HG02870 (cell line): ENCODE results near the gene C4BPB.
A peak's percentile ranks its signal among the peaks of the same experiment; 100 is the strongest.
"Not testable (repeated sequence)": the region's sequence is repeated elsewhere in the genome, so short reads cannot be mapped to it uniquely, and the experiment has no call there.

Experiments used
- ATAC-seq: cut with Tn5 transposase; IDR thresholded peaks from one replicate; pipeline ENCODE4 v1.9.1; 2021; ENCODE audit warnings: mild to moderate bottlenecking, moderate library complexity; ENCODE audit not compliant: unreplicated experiment

Gene C4BPB

GRCh38 chr1:207088701-207089626 lies at the start of gene C4BPB:
Gene C4BPB (plus strand): TSS chr1:207088860. CDS start chr1:207089532, 672 bp downstream.
- no peak for ATAC-seq

GRCh38 chr1:207039380-207040180 lies 49.1 kb upstream of the C4BPB start:
- ATAC-seq, result no peak

GRCh38 chr1:207040181-207040533 lies 48.5 kb upstream of the C4BPB start:
- ATAC-seq, result no peak

GRCh38 chr1:207041397-207041796 lies 47.3 kb upstream of the C4BPB start:
- ATAC-seq, result not testable (repeated sequence)

- ATAC-seq, result no peak
These were observed 43.2 kb upstream of the C4BPB start for GRCh38 chr1:207045453-207045852.

GRCh38 chr1:207047505-207047904 lies 41.2 kb upstream of the C4BPB start:
- no peak for ATAC-seq

GRCh38 chr1:207048041-207048440 lies 40.6 kb upstream of the C4BPB start:
- no peak for ATAC-seq

- no peak for ATAC-seq
These were observed 39.6 kb upstream of the C4BPB start for GRCh38 chr1:207049054-207049453.

GRCh38 chr1:207049514-207049913 lies 39.1 kb upstream of the C4BPB start:
- ATAC-seq, result no peak

GRCh38 chr1:207049974-207050391 lies 38.7 kb upstream of the C4BPB start:
- no peak for ATAC-seq

GRCh38 chr1:207050480-207051190 lies 38.0 kb upstream of the C4BPB start:
- peak; percentile 45 for ATAC-seq

- no peak for ATAC-seq
These were observed 37.3 kb upstream of the C4BPB start, which contains the start of gene YOD1 for GRCh38 chr1:207051191-207051943. Gene YOD1 (minus strand): TSS chr1:207051208. CDS start chr1:207051030, 178 bp downstream.

- peak; percentile 71 for ATAC-seq
These were observed 35.5 kb upstream of the C4BPB start, which contains the start of gene PFKFB2 for GRCh38 chr1:207052911-207053769. Gene PFKFB2 (plus strand): TSS chr1:207053275. CDS start chr1:207054718, 1,443 bp downstream.

- ATAC-seq, result no peak
These were observed 34.2 kb upstream of the C4BPB start for GRCh38 chr1:207054491-207054890.

- no peak for ATAC-seq
These were observed 33.2 kb upstream of the C4BPB start for GRCh38 chr1:207055386-207056001.

- ATAC-seq, result no peak
These were observed 32.0 kb upstream of the C4BPB start for GRCh38 chr1:207056673-207057072.

GRCh38 chr1:207058252-207058651 lies 30.4 kb upstream of the C4BPB start:
- no peak for ATAC-seq

GRCh38 chr1:207058878-207059867 lies 29.5 kb upstream of the C4BPB start:
- no peak for ATAC-seq
